Right lobe of liver (tissue), 6 donors: ENCODE data around the gene DOCK10. TPM values are rescaled to one million over a fixed set of nuclear protein-coding genes. Genes with fewer than 3 reads are reported as not detected.

Experiments
- ATAC-seq, 4 donors: fragments of 200-7000 bp; cut with Tn5 transposase; one replicate each; pipeline ENCODE4 v1.9.1; 2020; ENCODE audit warnings: mild to moderate bottlenecking in 4 of 4, moderate library complexity in 4 of 4
- DNase-seq, 3 donors: peaks; one replicate each; pipeline ENCODE4 v3.0.0-alpha.2; 2020
- H3K27ac ChIP-seq, 3 donors: fragments of 200-600 bp; one replicate each; pipeline ENCODE4 v1.8.0; 2022
- H3K27me3 ChIP-seq, 2 donors: fragments of 200-600 bp; one replicate each; pipeline ENCODE4 v1.8.0; 2022
- H3K36me3 ChIP-seq, 4 donors: fragments of 200-600 bp; sonication (generic) in 1 of 4; one replicate each; pipeline versions ENCODE4 v1.5.1 to v1.8.0; 2017 to 2022; ENCODE audit warnings: control low read depth in 1 of 4
- H3K4me1 ChIP-seq, 4 donors: fragments of 200-600 bp; sonication (generic) in 1 of 4; one replicate each; pipeline versions ENCODE4 v1.5.1 to v1.8.0; 2017 to 2022; ENCODE audit warnings: control low read depth in 1 of 4
- H3K4me3 ChIP-seq, 3 donors: fragments of 200-600 bp; one replicate each; pipeline ENCODE4 v1.8.0; 2022
- H3K9me3 ChIP-seq, 4 donors: fragments of 200-600 bp; sonication (generic) in 1 of 4; one replicate each; pipeline versions ENCODE4 v1.5.1 to v1.8.0; 2017 to 2022; ENCODE audit warnings: control low read depth in 1 of 4
- CTCF ChIP-seq, 4 donors: fragments of 200-600 bp in 3 of 4; fragments of 450-650 bp in 1 of 4; IDR thresholded peaks; one replicate each; pipeline versions ENCODE4 v1.5.1 to v1.8.0; 2016 to 2022; ENCODE audit warnings: antibody characterized with exemption in 4 of 4, mild to moderate bottlenecking in 2 of 4
- POLR2A ChIP-seq: fragments of 450-650 bp; IDR thresholded peaks from one replicate; pipeline ENCODE4 v1.6.1; 2017; ENCODE audit warnings: antibody characterized with exemption, mild to moderate bottlenecking
- WGBS: methylation state at CpG from one replicate; pipeline ENCODE4 v1.1.6; 2018; ENCODE audit warnings: low coverage, low lambda C conversion rate; ENCODE audit not compliant: insufficient coverage; ENCODE audit errors: missing lambda C conversion rate; 5-methylcytosine and 5-hydroxymethylcytosine counted together
- intact Hi-C, 2 donors: fragments of 100-400 bp; cut with DNase I; formaldehyde crosslinking; loops; one replicate each; pipeline versions ENCODE4 v1.11.2 to v1.14.1; 2022
- total RNA-seq, 6 experiments: library from RNA; depleted of rRNA in 2 of 6; stranded (reverse); fragments of >200 nt in 2 of 6; fragmentation: NEBNext Ultra II Directional in 3 of 6; extraction: Animal tissue kit (Norgen Biotek cat#: 25700) in 3 of 6; gene quantifications; one replicate each; pipeline versions ENCODE4 v1.1.0 to v1.2.4, GENCODE V29; 2016 to 2023
- donor health status: DM: no; HTN: yes; CAD: no.
- donor health status: DM: no; HTN: no; CAD: no.
- donor health status: DM: no; HTN: no; CAD: no.
- donor health status: DM: no; HTN: yes; CAD: no.
- donor health status: DM: no; HTN: yes; CAD: no.

The DOCK10 gene
- total RNA-seq, 6 experiments from 2014 or later = 5.1 to 10.2 (median 7.1) TPM

- Histone ChIP-seq H3K4me1 (no peaks in the 10 kb centered on the region), H3K4me3 (no peak overlapping the region), H3K27me3 (no peaks in the 10 kb centered on the region), H3K27ac (no peak overlapping the region), H3K9me3 (no peaks in the 10 kb centered on the region), H3K36me3 (no peaks in the 10 kb centered on the region)
- TF ChIP-seq POLR2A (no peak), CTCF (IDR thresholded peaks at IDR 0.05) (no peak)
- intact Hi-C loops = no loop called here
- 57% methylated on average over 2 of the region's 2 CpGs for WGBS
- ATAC-seq = no peak
- no peak for DNase-seq
Observed at GRCh38 chr2:225006730-225007129, 35.5 kb downstream of the DOCK10 start.

- ATAC-seq (no peak), DNase-seq (no peak)
- 53% methylated on average over 2 of the region's 2 CpGs for WGBS
- TF ChIP-seq CTCF (IDR thresholded peaks at IDR 0.05) (no peak), POLR2A (no peak)
- H3K4me1 ChIP-seq = no peaks in the 10 kb centered on the region
- no peak overlapping the region for H3K4me3 ChIP-seq
- H3K9me3 ChIP-seq = no peaks in the 10 kb centered on the region
- intact Hi-C loops = no loop called here
- H3K27ac ChIP-seq = no peak overlapping the region
- H3K36me3 ChIP-seq = no peaks in the 10 kb centered on the region
- no peaks in the 10 kb centered on the region for H3K27me3 ChIP-seq
Observed at GRCh38 chr2:225004597-225004996, 37.7 kb downstream of the DOCK10 start.

- Histone ChIP-seq H3K9me3 (no peaks in the 10 kb centered on the region), H3K4me3 (no peak overlapping the region), H3K27me3 (no peaks in the 10 kb centered on the region), H3K36me3 (no peaks in the 10 kb centered on the region), H3K27ac (no peak overlapping the region), H3K4me1 (no peaks in the 10 kb centered on the region)
- 33% methylated on average over 5 of the region's 5 CpGs for WGBS
- intact Hi-C loops = no loop called here
- TF ChIP-seq POLR2A = no peak
- peak in 2 of 4 donors; percentile 6 to 12 for TF ChIP-seq CTCF (IDR thresholded peaks at IDR 0.05)
- ATAC-seq (peak; percentile 68 to 77 (median 74)), DNase-seq (no peak)
Observed at GRCh38 chr2:225002656-225003045, 39.6 kb downstream of the DOCK10 start.

DNA sequence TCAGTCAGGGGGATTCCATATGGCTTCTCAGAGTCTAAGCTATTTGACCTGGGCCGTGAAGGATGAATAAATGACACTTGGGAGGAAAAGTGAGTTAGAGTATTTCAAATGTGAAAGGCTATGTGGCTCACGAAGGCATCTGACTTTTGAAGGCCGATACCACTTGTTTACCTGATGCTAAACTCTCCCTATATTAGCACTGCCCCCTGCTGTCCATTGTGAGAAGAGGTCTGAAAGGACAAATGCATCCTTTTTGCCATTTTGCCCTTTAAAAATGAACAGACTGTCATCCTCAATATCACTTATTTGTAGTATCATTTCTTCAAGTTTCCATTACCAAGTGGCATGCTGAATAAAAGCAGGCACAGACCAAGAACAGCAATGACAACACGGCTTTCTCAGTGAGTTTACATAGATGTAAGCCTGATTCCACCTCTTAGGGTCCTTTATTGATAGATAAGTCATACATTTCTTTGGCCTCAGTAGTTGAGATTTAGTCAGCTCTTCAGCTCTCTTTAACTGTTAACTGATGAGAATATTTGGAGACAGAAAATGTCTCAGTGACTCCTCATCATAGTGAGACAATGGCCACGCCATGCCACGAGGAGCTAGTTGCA is 40.1 kb downstream of the DOCK10 start:
- DNase-seq = peak in 1 of 3 donors; percentile 50
- TF ChIP-seq CTCF (IDR thresholded peaks at IDR 0.05) (peak; percentile 73 to 77 (median 76)), POLR2A (no peak)
- ATAC-seq = peak; percentile 78 to 93 (median 86)
- Histone ChIP-seq H3K4me1 (no peaks in the 10 kb centered on the region), H3K27me3 (no peaks in the 10 kb centered on the region), H3K27ac (no peak overlapping the region), H3K36me3 (no peaks in the 10 kb centered on the region), H3K4me3 (no peak overlapping the region), H3K9me3 (no peaks in the 10 kb centered on the region)
- 35% methylated on average over 6 of the region's 6 CpGs for WGBS
- intact Hi-C loops = no loop called here

DNA sequence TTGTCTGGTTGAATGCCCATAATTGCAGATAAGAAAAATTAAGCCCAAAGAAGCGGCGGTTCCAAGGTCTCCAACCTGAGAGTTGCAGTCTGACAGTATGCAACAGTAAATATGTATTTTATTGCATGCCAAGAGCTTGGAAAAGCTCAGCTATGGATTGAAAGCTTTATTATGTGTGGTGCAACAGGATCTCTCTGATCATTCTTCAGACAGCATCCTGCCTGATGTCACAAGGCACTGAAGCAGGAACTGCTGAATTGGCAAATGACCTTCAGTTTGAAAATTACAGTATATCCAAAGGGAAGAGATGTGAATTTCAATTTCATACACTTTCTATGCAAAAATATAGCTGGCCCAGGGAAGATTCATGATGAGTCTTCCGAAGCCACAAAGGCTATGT is 42.5 kb downstream of the DOCK10 start:
- H3K36me3 ChIP-seq = no peaks in the 10 kb centered on the region
- no peak for DNase-seq
- H3K27ac ChIP-seq = no peak overlapping the region
- WGBS = 84% methylated on average over 3 of the region's 3 CpGs
- TF ChIP-seq POLR2A = no peak
- TF ChIP-seq CTCF (IDR thresholded peaks at IDR 0.05) = no peak
- no peaks in the 10 kb centered on the region for H3K27me3 ChIP-seq
- peak in 1 of 4 donors; percentile 18 for ATAC-seq
- no peaks in the 10 kb centered on the region for H3K9me3 ChIP-seq
- no peaks in the 10 kb centered on the region for H3K4me1 ChIP-seq
- no peak overlapping the region for H3K4me3 ChIP-seq
- intact Hi-C loops = no loop called here
